ENCODE data around the gene DNAH5. TPM values are rescaled to one million over a fixed set of nuclear protein-coding genes. Genes with fewer than 3 reads are reported as not detected.

Gene DNAH5
- total RNA-seq, 1 donor: 0.18 TPM

DNA sequence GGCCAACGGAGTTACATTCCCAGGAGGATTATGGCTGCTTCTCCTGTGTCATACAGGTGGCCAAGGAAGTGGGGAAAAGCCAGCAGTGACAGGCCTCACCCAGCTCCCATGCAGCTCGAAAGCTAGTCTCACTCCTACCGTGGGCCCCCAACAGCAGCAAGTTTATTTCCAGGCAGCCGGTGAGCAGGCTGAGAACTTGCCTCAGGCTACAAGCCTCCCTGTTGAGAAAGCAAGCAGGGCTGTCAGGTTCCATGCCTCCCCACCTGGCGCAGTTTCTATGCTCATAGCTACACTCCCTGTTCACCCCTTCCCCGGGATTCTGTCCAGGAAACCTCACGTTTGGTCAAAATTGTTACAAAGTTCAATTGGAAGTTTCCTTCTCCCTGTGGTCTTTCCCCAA is 27.5 kb upstream of the DNAH5 start:
- DNase-seq (ENCODE audit: low read depth): no peak
- H3K4me3 ChIP-seq (ENCODE audit: low read depth, low read length): no peak overlapping the region
- TF ChIP-seq, protein P1, sequence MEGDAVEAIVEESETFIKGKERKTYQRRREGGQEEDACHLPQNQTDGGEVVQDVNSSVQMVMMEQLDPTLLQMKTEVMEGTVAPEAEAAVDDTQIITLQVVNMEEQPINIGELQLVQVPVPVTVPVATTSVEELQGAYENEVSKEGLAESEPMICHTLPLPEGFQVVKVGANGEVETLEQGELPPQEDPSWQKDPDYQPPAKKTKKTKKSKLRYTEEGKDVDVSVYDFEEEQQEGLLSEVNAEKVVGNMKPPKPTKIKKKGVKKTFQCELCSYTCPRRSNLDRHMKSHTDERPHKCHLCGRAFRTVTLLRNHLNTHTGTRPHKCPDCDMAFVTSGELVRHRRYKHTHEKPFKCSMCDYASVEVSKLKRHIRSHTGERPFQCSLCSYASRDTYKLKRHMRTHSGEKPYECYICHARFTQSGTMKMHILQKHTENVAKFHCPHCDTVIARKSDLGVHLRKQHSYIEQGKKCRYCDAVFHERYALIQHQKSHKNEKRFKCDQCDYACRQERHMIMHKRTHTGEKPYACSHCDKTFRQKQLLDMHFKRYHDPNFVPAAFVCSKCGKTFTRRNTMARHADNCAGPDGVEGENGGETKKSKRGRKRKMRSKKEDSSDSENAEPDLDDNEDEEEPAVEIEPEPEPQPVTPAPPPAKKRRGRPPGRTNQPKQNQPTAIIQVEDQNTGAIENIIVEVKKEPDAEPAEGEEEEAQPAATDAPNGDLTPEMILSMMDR (IDR thresholded peaks at IDR 0.05; ENCODE audit: insufficient read depth, low read length): no peak

DNA sequence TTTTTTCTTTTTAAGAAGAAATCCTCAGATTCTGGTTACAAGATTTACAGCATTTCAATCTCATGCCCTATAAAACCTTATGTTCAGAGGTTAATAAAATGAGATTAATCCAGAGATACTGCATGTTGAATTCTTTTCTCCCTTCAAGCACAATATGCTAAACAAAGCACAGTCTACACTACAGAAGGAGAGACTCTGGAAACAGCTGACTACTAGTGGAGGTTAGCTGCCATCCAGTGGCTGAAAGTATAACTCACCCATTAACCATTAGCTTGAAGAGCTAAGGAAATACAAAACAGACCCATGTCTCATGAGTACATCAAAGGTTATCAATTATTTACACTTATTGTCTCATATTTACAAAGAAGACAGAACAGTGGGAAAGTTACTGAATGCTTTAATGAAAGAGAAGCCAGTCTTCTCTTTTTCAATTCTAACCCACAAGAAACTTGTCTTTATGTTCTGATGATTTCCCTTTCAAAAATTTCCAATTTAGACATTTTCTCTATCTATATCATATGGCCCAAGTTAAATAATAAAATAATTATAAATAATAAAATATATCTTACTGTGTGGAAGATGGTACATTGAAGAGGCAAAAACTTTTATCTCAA is 12.7 kb upstream of the DNAH5 start:
- DNase-seq (ENCODE audit: low read depth): peak; percentile 69
- TF ChIP-seq, protein P1 (IDR thresholded peaks at IDR 0.05; ENCODE audit: insufficient read depth, low read length): peak; percentile 74
- no peak overlapping the region for H3K4me3 ChIP-seq (ENCODE audit: low read depth, low read length)

DNA sequence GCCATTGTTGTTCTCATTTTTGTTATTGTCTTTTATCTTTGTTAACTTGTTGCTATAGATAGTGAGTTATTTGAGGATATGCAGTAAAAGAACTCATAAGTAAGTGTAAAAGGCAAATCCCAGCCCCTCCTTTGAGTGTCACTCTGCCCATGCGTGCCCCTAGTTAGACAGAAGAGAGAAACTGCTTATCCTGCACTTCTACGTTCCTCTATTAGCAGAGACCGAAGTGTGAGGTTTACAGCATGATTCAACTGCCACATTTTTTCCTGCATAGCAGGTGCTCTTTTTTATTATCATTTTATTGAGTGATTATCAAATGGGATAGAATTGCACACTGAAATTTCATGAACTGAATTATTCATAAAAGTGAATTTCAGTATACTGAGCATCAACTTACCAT is 12.0 kb upstream of the DNAH5 start:
- TF ChIP-seq, protein P1 (IDR thresholded peaks at IDR 0.05; ENCODE audit: insufficient read depth, low read length): no peak
- DNase-seq (ENCODE audit: low read depth): no peak
- no peak overlapping the region for H3K4me3 ChIP-seq (ENCODE audit: low read depth, low read length)

DNA sequence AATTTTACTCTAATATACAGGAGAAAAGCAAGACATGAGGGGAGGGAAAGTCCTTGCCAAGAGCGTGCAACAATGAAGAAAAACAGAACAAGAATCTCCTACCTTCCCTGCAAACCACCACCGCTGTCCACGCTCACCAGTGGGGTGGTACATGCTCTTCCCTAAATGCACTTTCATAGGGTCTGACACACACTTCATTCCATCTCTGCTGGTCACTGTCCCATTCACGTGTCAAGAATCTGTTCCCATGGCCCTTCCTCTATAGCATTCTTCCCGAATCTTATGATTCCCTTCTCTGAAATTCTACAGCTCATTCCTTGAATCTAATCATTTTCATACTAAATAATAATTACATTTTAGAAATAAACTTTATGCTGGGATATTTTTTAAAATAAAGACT is 11.4 kb upstream of the DNAH5 start:
- no peak overlapping the region for H3K4me3 ChIP-seq (ENCODE audit: low read depth, low read length)
- TF ChIP-seq, protein P1 (IDR thresholded peaks at IDR 0.05; ENCODE audit: insufficient read depth, low read length): no peak
- no peak for DNase-seq (ENCODE audit: low read depth)

DNA sequence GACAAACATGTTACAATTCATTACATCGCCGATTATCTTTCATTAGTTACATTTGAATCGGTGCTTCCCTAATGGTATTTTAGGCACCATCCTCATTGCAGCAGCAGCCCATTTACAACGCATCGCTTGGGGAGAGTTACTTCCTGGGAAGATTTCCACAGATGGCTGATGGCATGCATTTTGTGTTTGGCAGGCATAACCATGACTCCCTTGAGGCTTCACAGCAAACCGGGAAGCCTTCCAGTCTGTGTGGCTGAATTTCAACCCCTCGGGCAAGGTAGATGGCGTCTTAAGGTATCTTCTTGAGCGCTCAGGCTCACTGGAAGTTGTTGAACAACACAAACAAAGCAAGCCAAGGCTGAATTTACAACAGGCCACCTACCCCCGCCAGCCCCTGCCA is 1.6 kb upstream of the DNAH5 start:
- no peak overlapping the region for H3K4me3 ChIP-seq (ENCODE audit: low read depth, low read length)
- peak; percentile 34 for DNase-seq (ENCODE audit: low read depth)
- TF ChIP-seq, protein P1 (IDR thresholded peaks at IDR 0.05; ENCODE audit: insufficient read depth, low read length): no peak

DNA sequence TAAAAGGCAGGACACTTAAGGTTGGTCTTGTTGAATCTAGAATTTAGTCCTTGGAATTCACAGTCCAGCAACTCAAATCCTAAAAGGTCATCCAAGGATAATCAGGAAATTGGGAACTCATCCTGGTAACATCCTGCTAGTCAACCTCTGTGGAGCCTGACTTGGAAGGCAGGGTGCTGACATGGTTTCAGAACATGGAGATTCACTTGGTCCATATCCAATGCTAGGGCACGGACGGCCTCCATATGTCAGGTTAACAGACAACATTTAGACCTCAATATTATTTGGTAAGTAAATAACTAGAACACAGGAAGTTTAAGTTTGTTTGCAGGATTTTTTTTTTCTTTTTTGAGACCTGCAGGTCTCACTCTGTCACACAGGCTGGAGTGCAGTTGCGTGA is 783 bp upstream of the DNAH5 start:
- no peak for DNase-seq (ENCODE audit: low read depth)
- no peak overlapping the region for H3K4me3 ChIP-seq (ENCODE audit: low read depth, low read length)
- TF ChIP-seq, protein P1 (IDR thresholded peaks at IDR 0.05; ENCODE audit: insufficient read depth, low read length): no peak

DNA sequence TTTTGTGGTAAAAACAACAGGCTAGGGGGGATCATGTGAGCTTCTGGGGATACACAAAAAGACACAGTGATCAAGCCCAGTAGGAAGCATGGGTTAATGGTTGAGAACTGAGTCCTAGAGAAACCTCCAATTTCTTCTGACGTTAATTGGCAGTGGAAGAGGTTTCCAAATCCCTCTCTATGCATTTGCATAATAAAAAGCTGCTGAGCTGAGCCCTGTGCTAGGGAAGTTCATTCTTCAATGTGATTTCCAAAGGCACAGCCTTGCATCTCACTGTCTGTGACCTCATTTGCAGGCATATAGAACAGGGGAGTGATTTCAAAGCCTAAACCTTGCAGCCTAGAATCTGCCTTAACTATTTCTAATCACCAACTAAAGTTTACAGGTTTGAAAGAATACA is 812 bp downstream of the DNAH5 start:
- DNase-seq (ENCODE audit: low read depth): no peak
- TF ChIP-seq, protein P1 (IDR thresholded peaks at IDR 0.05; ENCODE audit: insufficient read depth, low read length): no peak
- no peak overlapping the region for H3K4me3 ChIP-seq (ENCODE audit: low read depth, low read length)

Data from fibroblast of the aortic adventitia (primary cell).